NT2/D1 (cell line): ENCODE measurements around the gene SWI5.

ENCODE experiments used
- SUZ12 ChIP-seq: IDR thresholded peaks from 2 replicates; pipeline ENCODE4 v1.6.1; 2011; ENCODE audit not compliant: insufficient read length, insufficient read depth; ENCODE audit errors: extremely low read depth
- YY1 ChIP-seq: IDR thresholded peaks from 2 replicates; pipeline ENCODE4 v1.6.1; 2011; ENCODE audit not compliant: insufficient read length, insufficient read depth

DNA sequence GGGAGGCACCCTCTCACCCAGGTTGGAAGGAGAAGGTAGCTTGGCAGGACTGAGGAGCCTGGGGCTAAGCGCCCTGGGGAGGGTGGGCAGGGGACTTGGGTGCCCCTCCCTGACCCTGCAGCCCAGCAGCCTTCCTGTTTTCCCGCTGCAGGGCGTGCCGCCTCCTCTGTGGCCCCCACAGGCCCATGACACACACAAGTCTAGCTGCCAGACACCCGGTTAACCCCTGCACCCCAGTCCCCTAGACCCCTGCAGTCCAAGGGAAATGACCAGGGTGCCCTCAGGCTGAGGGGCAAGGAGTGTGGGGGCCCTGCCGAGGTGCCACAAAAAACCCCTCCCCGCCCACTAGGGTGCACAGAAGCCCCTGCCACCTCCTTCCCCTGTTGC is 33.3 kb upstream of the SWI5 start:
- TF ChIP-seq SUZ12 (no peak), YY1 (no peak)
